DMS153 (cell line): ENCODE data around the gene CFAP65.

Experiments
- DNase-seq: peaks from one replicate; lab custom pipeline; 2025; lab: John Stamatoyannopoulos, UW

Gene CFAP65

GRCh38 chr2:219060821-219061791, 19.8 kb upstream of the CFAP65 start, which contains the start of gene IHH:
TSS of gene IHH (minus strand) at chr2:219060921. CDS start at chr2:219060467, 454 bp downstream.
- DNase-seq = no peak

GRCh38 chr2:219059725-219060682, 18.7 kb upstream of the CFAP65 start:
- no peak for DNase-seq

- DNase-seq = no peak
Measured at GRCh38 chr2:219059375-219059724, 18.0 kb upstream of the CFAP65 start.

- DNase-seq = no peak
Measured at GRCh38 chr2:219058541-219059374, 17.4 kb upstream of the CFAP65 start.

GRCh38 chr2:219057709-219058540, 16.6 kb upstream of the CFAP65 start:
- DNase-seq = peak; percentile 22

DNA sequence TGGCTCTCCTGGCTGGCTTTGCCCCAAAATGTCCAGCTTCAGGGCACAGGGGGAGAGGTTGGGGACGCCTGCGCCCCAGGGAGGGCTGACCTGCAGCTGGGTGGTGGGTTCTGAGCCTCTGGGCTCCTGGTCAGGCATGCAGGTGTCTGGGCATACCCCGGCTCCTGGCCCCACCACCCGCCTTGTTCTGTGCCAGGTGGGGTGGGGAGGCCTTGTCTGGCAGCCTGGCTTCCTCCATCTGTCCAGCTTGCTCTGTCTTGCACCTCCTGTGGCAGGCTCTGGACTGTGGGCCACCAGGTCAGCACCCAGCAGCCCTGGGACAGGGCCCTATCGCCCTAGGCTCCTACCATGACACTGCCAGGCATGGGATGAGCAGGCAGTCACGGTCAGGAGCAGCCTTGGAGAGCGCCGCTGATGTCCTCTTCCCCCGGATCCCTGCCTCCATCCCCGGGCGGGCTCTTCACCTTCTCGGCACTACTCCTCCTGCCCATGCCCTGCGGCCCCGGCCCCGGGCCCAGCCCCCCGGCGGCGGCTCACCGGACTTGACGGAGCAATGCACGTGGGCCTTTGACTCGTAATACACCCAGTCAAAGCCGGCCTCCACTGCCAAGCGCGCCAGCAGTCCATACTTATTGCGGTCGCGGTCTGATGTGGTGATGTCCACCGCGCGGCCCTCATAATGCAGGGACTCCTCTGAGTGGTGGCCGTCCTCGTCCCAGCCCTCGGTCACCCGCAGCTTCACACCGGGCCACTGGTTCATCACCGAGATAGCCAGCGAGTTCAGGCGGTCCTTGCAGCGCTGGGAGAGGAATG, 15.8 kb upstream of the CFAP65 start:
- DNase-seq = no peak

DNA sequence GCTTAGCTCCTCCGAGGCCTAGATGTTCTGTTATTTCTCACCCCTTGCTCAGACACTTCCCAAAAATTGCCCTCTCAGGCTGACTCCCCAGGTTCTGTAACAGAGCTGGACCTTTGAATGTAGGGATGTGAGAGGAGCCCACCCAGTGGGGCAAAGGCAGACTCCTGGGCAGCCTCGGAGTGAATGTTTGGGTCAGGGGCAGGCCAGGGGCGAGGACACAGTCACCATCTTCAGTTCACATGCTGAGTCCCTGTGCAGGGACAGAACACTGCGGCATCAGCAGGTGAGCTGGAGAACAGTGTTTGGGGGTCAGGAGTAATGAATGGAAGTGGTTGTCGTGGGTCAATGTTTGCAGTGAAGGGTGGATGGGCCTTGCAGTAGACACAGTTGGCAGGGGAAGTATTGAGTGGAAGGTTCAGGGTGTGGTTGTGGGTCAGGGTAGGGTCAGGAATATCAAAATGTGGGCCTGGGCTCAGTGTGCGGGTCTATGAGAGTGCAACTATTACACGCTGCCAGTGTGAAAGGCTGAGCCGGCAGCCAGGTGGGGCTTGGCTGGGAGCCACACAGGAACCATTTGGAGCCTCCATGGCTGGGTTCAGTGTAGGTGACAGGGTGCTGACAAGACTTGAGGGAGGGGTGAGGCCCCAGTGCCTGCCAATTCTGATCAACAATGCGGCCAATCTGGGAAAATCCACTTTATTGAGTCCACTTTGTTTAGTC, 15.0 kb upstream of the CFAP65 start:
- DNase-seq = no peak

- DNase-seq = no peak
Measured at GRCh38 chr2:219054956-219055903, 13.9 kb upstream of the CFAP65 start.

GRCh38 chr2:219049282-219049681, 8.0 kb upstream of the CFAP65 start:
- DNase-seq = no peak

DNA sequence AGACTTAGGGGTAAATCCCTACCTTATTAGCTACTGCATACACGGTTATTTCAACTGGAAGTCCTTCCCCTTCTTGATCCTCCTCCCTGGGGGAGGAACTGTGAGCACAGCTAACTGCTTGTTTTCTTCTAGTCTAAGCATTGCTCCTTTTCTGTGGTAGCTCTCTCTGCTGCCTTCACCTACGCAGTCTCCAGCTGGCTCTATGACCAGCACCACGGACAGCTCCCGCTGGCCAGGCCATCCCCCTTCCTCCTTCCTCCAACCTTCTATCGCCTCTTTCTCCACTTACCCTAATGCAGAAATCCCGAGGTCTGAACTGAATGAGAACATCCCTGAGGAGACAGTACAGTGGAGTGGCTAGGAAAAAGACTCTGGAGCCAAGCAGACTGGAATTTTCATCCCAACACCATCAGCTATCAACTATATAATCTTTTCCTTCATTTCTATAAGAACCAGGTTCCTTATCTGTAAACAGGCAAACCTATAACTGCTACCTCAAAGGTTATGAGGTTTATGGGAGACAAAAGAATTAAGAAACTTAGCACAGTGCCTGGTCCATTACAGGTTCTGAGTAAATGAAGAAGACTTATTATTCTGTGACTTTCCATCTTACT, 4.7 kb upstream of the CFAP65 start:
- no peak for DNase-seq

DNA sequence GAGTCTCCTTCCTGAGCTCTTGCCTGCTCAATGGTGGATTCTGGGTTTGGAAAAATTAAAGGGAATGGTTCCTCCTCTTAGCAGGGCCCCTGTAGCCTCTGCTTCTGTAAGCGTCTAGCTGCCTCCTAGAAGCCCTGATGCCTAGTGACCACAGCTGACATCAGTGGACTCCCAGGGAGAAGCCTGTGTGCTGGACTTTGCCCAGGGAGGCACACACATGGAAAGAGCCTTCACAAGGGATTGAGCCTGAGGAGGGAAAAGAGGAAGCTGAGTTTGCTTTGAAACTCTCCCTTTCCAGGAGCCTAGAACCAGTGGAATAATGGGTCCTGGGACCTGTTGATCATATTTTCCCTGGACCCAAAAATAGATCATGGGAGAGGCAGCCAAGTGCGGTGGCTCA, 1.4 kb upstream of the CFAP65 start:
- no peak for DNase-seq

DNA sequence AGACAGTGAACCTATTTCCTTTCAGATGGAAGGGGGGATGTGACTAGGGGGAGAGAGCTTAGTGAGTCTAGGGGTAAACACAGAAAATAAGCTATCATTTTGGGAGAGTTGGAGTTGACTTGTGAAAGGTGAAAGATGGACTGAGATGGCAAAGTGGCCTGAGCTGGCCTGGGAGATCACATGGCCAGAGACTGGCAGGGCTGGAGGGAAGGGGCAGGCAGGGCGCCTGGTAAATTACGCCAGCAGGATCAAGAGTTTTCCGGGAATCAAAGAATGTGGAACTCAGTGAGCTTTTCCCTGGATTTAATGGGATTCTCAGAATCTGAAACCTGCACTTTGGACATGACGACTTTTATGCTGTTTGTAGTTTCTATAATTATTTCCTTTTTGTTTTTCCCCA, 841 bp upstream of the CFAP65 start:
- DNase-seq = no peak

DNA sequence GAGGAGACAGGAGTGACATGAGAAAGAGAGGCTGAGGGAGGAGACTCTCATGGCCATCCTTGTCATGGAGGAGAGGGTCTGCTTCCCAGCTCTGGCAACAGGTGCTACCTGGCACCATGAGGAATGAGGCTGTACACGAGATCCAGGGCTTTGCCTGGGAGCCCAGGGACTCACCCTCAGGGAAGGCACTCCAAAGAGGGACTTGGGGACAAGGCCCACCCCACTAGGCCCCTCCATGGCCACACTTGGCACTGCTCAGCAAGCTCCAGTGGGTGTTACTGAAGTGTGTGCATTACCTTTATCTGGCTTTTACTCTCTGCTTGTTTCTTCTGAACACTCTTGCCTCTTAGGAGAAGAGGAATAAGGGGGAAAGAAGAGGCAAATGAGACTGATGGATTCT, 2.7 kb downstream of the CFAP65 start:
- no peak for DNase-seq

DNA sequence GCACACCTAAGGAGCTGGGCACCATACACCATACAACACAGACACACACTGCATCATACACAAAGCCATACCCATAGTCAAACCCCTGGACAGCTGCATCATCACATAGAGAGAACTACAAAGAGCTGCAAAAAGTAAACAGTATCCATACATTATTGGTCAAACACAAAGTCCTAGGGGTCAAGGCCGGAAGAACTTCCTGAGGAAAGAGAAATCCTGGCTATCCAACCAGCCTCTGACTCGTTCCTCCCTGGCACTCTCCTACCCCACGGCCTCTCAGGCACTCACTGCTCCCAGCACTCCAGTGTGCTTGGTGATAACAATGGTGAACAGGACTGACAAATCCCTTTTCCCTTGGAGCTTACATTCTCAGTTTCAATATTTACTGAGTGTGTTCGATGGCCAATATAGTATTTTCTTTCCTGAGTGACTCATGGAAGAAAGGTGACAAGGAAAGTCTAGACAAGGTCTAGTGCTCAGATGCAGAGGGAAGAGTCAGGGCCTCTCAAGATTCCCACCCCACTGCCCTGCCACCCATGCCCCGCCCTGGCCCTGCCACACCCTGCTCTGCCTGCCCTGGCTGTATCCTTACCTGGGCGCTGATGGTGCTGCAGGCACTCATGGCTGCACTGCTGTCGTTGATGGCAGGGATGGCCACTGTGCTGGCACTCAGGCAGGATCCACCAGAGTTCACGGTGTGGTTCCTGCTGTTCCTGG, 3.4 kb downstream of the CFAP65 start:
- no peak for DNase-seq

- DNase-seq = no peak
Measured at GRCh38 chr2:219035942-219036341, 5.4 kb downstream of the CFAP65 start.

- DNase-seq = no peak
Measured at GRCh38 chr2:219034823-219035222, 6.5 kb downstream of the CFAP65 start.
